GM20000 (cell line): ENCODE measurements around the gene ELOVL6.

Experiments
- DNase-seq: peaks from one replicate; pipeline ENCODE4 v3.0.0; 2012; ENCODE audit warnings: low spot score
- TF ChIP-seq, protein P1 (sequence below): IDR thresholded peaks from 2 replicates; pipeline ENCODE4 v1.5.1; 2012; ENCODE audit warnings: mild to moderate bottlenecking, control low read depth; ENCODE audit errors: extremely low read depth, missing control alignments

The ELOVL6 gene

DNA sequence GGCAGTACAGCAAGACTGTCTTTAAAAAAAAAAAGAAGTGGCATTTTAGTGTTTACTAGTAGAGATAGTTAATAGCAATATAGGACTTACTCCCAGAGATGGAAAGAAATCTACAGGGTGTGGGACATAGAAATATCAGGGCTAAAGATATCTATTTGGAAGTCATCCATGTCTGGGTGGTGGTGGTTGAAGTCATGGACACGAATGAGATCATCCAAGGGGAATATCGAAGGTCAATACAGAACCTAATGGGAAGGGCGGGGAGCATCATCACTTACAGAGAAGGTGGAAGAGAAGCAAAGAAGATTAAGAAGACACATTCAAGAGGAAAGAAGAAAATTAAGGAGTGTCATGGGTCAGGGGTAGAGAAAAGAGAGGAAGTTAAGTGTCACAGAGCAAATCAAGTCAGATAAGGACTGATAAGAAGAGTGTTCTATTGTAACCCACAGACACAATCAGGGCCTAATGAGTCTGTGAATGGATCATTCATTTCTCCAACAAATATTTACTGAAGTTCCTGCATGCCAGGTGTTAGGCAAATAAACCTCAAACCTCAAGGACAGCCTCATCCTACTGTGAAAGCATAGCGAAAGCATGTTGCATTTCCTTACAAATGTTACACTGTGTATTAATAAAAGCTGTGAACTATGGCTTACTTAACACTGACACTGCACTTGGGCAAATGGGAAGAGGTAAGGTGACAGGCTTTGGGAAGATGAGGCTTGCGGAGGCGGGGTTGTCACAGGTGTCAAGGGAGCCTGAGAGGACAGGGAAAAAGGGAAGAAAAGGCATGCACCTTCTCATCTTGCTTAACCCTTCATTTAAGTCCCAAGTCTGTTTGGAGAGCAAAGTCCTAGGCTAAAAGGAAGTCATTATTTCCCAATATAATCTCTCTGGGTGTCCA is 65.3 kb downstream of the ELOVL6 start:
- DNase-seq: no peak
- TF ChIP-seq, protein P1, sequence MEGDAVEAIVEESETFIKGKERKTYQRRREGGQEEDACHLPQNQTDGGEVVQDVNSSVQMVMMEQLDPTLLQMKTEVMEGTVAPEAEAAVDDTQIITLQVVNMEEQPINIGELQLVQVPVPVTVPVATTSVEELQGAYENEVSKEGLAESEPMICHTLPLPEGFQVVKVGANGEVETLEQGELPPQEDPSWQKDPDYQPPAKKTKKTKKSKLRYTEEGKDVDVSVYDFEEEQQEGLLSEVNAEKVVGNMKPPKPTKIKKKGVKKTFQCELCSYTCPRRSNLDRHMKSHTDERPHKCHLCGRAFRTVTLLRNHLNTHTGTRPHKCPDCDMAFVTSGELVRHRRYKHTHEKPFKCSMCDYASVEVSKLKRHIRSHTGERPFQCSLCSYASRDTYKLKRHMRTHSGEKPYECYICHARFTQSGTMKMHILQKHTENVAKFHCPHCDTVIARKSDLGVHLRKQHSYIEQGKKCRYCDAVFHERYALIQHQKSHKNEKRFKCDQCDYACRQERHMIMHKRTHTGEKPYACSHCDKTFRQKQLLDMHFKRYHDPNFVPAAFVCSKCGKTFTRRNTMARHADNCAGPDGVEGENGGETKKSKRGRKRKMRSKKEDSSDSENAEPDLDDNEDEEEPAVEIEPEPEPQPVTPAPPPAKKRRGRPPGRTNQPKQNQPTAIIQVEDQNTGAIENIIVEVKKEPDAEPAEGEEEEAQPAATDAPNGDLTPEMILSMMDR: no peak

DNA sequence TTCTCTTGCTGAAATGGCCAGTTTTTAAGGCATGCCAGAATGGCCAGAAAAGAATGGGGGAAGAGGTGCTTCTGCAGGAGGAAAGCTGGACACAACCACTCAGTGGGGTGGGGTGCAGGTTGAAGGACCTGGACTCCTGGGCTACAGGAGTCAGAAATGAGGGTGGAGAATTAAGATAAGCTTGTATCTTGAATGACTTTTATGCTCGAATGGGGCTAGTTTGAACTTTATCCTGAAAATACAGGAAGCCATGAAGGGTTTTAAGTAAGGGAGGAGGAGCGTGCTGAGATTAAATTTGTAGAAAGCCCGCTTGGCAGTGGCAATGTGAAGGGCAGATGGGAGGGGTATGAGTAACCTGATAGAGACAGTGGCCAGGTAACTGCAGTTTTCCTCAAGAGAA is 66.5 kb downstream of the ELOVL6 start:
- TF ChIP-seq, protein P1: no peak
- no peak for DNase-seq

DNA sequence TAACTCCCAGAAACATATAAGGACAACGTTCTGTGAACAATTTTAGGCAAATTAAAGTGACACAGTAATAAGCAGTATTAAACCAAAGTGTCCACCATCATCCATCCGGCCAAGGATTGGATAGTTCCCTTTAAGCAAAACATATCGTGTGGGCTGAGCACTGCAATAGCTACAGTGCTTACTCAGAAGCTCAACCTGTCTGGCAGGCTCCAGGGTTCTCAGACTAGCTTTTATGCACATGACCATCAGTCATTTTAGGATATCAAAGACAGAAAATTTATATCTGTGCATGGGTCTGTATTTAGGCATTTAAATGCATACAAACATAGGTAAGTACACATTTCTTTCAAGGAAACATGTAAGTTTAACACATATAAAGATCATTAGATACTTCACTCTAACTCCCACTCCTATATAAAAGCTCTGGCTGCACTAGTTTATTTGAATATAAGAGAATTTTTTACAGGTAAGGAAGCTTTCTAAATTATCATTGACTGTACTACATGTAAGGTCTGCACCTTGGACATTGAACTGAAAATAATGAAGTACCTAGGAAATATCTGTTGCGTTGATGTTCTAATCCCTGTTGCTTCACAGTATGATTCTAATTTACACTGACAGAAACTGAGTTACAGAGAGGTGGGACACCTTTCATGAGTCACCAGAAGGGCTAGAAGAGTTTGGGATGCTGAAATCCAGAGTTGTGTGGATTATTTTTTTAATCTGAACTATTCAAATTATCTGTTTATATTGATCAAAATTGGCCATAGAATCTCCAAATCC is 67.6 kb downstream of the ELOVL6 start:
- DNase-seq: no peak
- TF ChIP-seq, protein P1: no peak

DNA sequence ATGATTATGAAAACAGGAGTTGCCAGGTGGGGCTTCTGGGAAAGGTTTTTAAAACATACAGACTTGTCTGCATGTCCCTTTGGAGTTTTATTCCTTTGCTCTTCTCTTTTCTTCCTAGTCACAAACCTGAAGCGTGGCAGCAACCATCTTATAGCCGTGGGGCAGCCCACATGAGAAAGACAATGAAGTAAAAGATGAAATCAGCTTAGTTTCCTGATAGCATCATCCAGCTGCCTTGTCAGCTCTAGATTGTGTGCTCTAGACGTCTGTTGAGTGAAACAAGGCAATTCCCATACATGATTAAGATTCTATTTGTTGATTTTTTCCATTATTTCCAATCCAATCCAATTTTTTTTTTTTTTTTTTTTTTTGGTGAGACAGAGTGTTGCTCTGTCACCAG is 68.9 kb downstream of the ELOVL6 start:
- DNase-seq: no peak
- TF ChIP-seq, protein P1: no peak

DNA sequence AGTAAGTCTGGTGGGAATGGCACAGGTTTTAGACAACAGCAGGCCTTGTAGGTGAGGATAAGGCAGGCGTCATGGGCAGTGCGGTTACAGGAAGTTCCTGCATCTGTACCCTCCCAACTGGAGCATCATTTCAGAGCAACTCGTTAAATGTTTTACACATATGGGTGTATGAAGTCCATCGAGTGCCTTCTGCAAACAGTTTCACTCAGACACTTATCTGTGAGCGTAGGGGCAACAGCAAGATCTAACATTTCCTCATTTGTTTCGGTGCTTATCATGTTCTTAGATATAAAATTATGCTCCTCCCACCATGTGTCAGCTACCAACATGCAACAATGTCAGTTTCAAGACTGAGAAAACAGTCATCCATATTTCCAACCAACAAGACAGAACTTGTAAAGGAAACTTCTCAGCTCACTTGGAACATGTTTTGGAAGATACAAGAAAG is 69.9 kb downstream of the ELOVL6 start:
- TF ChIP-seq, protein P1: no peak
- DNase-seq: no peak

DNA sequence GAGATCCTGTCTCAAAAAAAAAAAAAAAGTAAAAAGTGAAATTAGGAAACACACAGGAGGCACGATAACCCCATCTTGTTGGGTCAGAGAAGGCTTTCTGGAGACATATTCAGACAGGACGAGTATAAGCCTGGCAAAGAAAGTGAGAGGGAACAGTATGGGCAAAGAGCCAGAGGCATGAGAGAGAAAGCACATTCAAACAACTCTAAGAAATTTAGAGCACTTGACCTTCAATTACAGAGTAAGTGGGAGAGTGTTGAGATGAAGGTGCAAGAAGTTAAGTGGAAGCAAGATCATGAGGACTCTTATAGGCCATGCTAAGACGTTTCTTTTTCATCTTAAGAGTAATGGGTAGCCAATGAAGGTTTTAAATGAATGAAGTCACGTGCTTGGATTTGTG is 70.4 kb downstream of the ELOVL6 start:
- no peak for DNase-seq

More for the DNA sequence above, 70.4 kb downstream of the ELOVL6 start:
- TF ChIP-seq, protein P1: no peak
